ENCODE results near the gene XPC. TPM values are rescaled to one million over a fixed set of nuclear protein-coding genes. Genes with fewer than 3 reads are reported as not detected.

Gene XPC
- polyA plus RNA-seq, 1 donor from 2014 or later, result 21.9 TPM

DNA sequence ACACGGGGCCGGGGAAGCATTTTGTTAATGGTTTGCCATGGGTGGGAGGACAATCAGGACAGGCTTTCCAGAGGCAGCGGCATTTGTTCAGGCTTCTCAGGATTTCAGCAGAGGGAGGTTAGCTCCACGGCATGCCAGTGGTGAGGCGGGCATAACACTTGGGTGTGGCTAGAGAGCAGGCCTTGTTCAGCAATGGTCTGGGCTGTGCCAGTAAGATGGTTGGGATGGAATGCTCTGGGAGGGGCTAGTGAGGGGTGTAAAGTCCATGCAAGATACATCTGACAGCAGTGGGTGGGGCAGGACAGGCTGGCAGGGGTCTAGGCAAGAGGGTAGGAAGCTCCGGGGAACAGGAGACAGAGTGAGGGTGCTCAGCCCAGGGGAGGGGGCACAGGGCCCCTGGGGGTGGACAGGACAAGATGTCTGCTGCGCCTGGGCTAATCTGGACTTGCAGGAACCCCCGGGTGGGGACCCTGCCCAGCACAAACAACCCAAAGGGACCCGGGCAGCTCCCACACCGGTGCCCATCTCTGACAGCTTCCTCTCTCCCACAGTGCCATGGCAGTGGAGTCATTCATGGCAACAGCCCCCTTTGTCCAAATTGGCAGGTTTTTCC is 45.1 kb downstream of the XPC start:
- peaks cover 7% of the 10 kb centered on the region for H3K36me3 ChIP-seq (ENCODE audit: insufficient read depth, low read length)

DNA sequence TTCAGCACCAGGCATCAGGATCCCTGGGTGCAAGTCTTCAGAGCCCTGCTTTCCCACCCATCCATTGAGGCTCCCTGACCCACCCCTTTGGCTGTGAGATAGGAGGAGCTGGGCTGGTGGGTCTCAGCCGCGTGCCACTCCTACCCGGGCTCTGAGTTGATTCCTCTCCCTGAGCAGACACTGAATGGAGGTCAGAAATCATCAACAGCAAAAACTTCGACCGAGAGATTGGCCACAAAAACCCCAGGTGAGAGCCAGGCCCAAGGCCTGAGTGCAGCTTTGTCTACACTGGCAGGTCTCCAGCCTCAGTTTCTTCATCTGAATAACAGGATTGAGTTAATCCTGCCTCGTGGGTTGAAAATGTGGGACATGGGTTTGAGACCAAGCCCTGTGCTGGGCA is 45.7 kb downstream of the XPC start:
- TF ChIP-seq RAD21 (conservative IDR thresholded peaks at IDR 0.05), result no peak
- no peak for TF ChIP-seq EZH2 (IDR thresholded peaks at IDR 0.05; ENCODE audit: borderline replicate concordance, insufficient read depth, low read length, poor library complexity, severe bottlenecking)
- no peak for TF ChIP-seq EP300 (conservative IDR thresholded peaks at IDR 0.05; ENCODE audit: poor library complexity, severe bottlenecking)
- TF ChIP-seq, protein P1, sequence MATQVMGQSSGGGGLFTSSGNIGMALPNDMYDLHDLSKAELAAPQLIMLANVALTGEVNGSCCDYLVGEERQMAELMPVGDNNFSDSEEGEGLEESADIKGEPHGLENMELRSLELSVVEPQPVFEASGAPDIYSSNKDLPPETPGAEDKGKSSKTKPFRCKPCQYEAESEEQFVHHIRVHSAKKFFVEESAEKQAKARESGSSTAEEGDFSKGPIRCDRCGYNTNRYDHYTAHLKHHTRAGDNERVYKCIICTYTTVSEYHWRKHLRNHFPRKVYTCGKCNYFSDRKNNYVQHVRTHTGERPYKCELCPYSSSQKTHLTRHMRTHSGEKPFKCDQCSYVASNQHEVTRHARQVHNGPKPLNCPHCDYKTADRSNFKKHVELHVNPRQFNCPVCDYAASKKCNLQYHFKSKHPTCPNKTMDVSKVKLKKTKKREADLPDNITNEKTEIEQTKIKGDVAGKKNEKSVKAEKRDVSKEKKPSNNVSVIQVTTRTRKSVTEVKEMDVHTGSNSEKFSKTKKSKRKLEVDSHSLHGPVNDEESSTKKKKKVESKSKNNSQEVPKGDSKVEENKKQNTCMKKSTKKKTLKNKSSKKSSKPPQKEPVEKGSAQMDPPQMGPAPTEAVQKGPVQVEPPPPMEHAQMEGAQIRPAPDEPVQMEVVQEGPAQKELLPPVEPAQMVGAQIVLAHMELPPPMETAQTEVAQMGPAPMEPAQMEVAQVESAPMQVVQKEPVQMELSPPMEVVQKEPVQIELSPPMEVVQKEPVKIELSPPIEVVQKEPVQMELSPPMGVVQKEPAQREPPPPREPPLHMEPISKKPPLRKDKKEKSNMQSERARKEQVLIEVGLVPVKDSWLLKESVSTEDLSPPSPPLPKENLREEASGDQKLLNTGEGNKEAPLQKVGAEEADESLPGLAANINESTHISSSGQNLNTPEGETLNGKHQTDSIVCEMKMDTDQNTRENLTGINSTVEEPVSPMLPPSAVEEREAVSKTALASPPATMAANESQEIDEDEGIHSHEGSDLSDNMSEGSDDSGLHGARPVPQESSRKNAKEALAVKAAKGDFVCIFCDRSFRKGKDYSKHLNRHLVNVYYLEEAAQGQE (IDR thresholded peaks at IDR 0.05; ENCODE audit: borderline replicate concordance), result no peak
- TF ChIP-seq TAF1 (IDR thresholded peaks at IDR 0.05; ENCODE audit: low read depth), result no peak
- Histone ChIP-seq H3K9ac (ENCODE audit: low read length) (no peak overlapping the region), H3K27ac (ENCODE audit: low read length) (no peak overlapping the region), H3K27me3 (ENCODE audit: insufficient read depth, low read depth, low read length) (no peaks in the 10 kb centered on the region), H3K79me2 (replicated peaks; ENCODE audit: insufficient read depth, low read length) (peaks cover 12% of the 10 kb centered on the region), H3K9me3 (ENCODE audit: low read length) (no peaks in the 10 kb centered on the region), H2AFZ (ENCODE audit: low read depth, low read length) (no peak overlapping the region), H3K4me2 (ENCODE audit: low read length) (no peak overlapping the region), H3K9me2 (ENCODE audit: insufficient read depth, low read length) (no peaks in the 10 kb centered on the region), H3K4me3 (ENCODE audit: low read length) (no peak overlapping the region), H3K36me3 (ENCODE audit: insufficient read depth, low read length) (peaks cover 9% of the 10 kb centered on the region), H4K20me1 (ENCODE audit: insufficient read depth) (no peaks in the 10 kb centered on the region), H3F3A (ENCODE audit: insufficient read depth, low read length, poor library complexity, severe bottlenecking) (no peaks in the 10 kb centered on the region)

More for the DNA sequence above, 45.1 kb downstream of the XPC start:
- Histone ChIP-seq H3K27me3 (ENCODE audit: insufficient read depth, low read depth, low read length) (no peaks in the 10 kb centered on the region), H2AFZ (ENCODE audit: low read depth, low read length) (no peak overlapping the region), H3K9me3 (ENCODE audit: low read length) (no peaks in the 10 kb centered on the region), H3K79me2 (replicated peaks; ENCODE audit: insufficient read depth, low read length) (peaks cover 6% of the 10 kb centered on the region), H3K27ac (ENCODE audit: low read length) (no peak overlapping the region), H4K20me1 (ENCODE audit: insufficient read depth) (no peaks in the 10 kb centered on the region), H3K9ac (ENCODE audit: low read length) (no peak overlapping the region), H3F3A (ENCODE audit: insufficient read depth, low read length, poor library complexity, severe bottlenecking) (no peaks in the 10 kb centered on the region), H3K4me2 (ENCODE audit: low read length) (no peak overlapping the region), H3K9me2 (ENCODE audit: insufficient read depth, low read length) (no peaks in the 10 kb centered on the region), H3K4me3 (ENCODE audit: low read length) (no peak overlapping the region)
- TF ChIP-seq, protein P1 (IDR thresholded peaks at IDR 0.05; ENCODE audit: borderline replicate concordance), result no peak
- no peak for TF ChIP-seq EZH2 (IDR thresholded peaks at IDR 0.05; ENCODE audit: borderline replicate concordance, insufficient read depth, low read length, poor library complexity, severe bottlenecking)

DNA sequence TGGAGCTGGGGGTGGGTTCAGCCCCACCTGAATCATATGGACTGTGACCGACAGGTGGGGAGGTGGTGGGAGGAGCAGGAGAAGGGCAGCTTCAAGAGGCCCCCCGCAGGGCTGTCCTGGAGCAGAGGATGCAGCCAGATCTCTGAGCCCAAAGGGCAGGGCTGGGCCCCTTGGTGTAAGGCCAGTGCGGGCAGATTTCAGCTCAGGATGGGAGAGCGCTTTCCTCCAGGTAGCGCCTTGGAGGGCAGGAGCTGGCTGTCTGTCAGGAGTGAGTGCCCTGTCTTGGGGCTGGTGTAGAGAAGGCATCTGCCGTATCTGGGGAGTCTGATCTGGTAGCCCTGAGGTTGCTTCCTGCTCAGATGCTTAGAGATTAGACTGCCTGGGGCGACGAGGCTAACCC is 46.3 kb downstream of the XPC start:
- no peaks in the 10 kb centered on the region for H4K20me1 ChIP-seq (ENCODE audit: insufficient read depth)
- no peak overlapping the region for H3K4me2 ChIP-seq (ENCODE audit: low read length)
- H3K79me2 ChIP-seq (replicated peaks; ENCODE audit: insufficient read depth, low read length), result peaks cover 18% of the 10 kb centered on the region
- H3K27me3 ChIP-seq (ENCODE audit: insufficient read depth, low read depth, low read length), result no peaks in the 10 kb centered on the region
- no peak overlapping the region for H2AFZ ChIP-seq (ENCODE audit: low read depth, low read length)
- H3K36me3 ChIP-seq (ENCODE audit: insufficient read depth, low read length), result peaks cover 9% of the 10 kb centered on the region
- H3F3A ChIP-seq (ENCODE audit: insufficient read depth, low read length, poor library complexity, severe bottlenecking), result no peaks in the 10 kb centered on the region
- no peak overlapping the region for H3K9ac ChIP-seq (ENCODE audit: low read length)
- no peak overlapping the region for H3K4me3 ChIP-seq (ENCODE audit: low read length)
- H3K9me2 ChIP-seq (ENCODE audit: insufficient read depth, low read length), result no peaks in the 10 kb centered on the region
- H3K9me3 ChIP-seq (ENCODE audit: low read length), result no peaks in the 10 kb centered on the region
- no peak overlapping the region for H3K27ac ChIP-seq (ENCODE audit: low read length)
- TF ChIP-seq, protein P2, sequence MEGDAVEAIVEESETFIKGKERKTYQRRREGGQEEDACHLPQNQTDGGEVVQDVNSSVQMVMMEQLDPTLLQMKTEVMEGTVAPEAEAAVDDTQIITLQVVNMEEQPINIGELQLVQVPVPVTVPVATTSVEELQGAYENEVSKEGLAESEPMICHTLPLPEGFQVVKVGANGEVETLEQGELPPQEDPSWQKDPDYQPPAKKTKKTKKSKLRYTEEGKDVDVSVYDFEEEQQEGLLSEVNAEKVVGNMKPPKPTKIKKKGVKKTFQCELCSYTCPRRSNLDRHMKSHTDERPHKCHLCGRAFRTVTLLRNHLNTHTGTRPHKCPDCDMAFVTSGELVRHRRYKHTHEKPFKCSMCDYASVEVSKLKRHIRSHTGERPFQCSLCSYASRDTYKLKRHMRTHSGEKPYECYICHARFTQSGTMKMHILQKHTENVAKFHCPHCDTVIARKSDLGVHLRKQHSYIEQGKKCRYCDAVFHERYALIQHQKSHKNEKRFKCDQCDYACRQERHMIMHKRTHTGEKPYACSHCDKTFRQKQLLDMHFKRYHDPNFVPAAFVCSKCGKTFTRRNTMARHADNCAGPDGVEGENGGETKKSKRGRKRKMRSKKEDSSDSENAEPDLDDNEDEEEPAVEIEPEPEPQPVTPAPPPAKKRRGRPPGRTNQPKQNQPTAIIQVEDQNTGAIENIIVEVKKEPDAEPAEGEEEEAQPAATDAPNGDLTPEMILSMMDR (IDR thresholded peaks at IDR 0.05; ENCODE audit: poor library complexity, severe bottlenecking), result no peak
- TF ChIP-seq, protein P1 (IDR thresholded peaks at IDR 0.05; ENCODE audit: borderline replicate concordance), result no peak
- TF ChIP-seq EZH2 (IDR thresholded peaks at IDR 0.05; ENCODE audit: borderline replicate concordance, insufficient read depth, low read length, poor library complexity, severe bottlenecking) (no peak), RAD21 (conservative IDR thresholded peaks at IDR 0.05) (no peak), TAF1 (IDR thresholded peaks at IDR 0.05; ENCODE audit: low read depth) (no peak), POLR2AphosphoS5 (IDR thresholded peaks at IDR 0.05) (no peak), MXI1 (conservative IDR thresholded peaks at IDR 0.05; ENCODE audit: poor library complexity, severe bottlenecking) (no peak), EP300 (conservative IDR thresholded peaks at IDR 0.05; ENCODE audit: poor library complexity, severe bottlenecking) (no peak)
